TTC549 (cell line): ENCODE measurements around the gene GPRC5C.
"Not testable (repeated sequence)": the region's sequence is repeated elsewhere in the genome, so short reads cannot be mapped to it uniquely, and the experiment has no call there.

Source experiments
- FAIRE-seq: peaks from 2 replicates; lab custom pipeline; 2012; peaks lifted over from hg19 to GRCh38; lab: Jason Lieb, UNC

The GPRC5C gene

GRCh38 chr17:74474043-74474792 lies 42.3 kb downstream of the GPRC5C start:
- FAIRE-seq, result no peak

- no peak for FAIRE-seq
Observed at GRCh38 chr17:74475189-74475588, 43.3 kb downstream of the GPRC5C start.

GRCh38 chr17:74477411-74477810 lies 45.5 kb downstream of the GPRC5C start:
- FAIRE-seq, result no peak

GRCh38 chr17:74478420-74479100 lies 46.7 kb downstream of the GPRC5C start:
- FAIRE-seq, result no peak

GRCh38 chr17:74480290-74480689 lies 48.4 kb downstream of the GPRC5C start:
- FAIRE-seq, result no peak

- FAIRE-seq, result no peak
Observed at GRCh38 chr17:74481621-74482020, 49.7 kb downstream of the GPRC5C start.

- FAIRE-seq, result no peak
Observed at GRCh38 chr17:74484066-74484465, 52.2 kb downstream of the GPRC5C start.

- no peak for FAIRE-seq
Observed at GRCh38 chr17:74485022-74485743, 53.3 kb downstream of the GPRC5C start.

GRCh38 chr17:74485841-74486240 lies 54.0 kb downstream of the GPRC5C start:
- FAIRE-seq, result no peak

- FAIRE-seq, result not testable (repeated sequence)
Observed at GRCh38 chr17:74488276-74488675, 56.4 kb downstream of the GPRC5C start.

- no peak for FAIRE-seq
Observed at GRCh38 chr17:74490716-74491115, 58.8 kb downstream of the GPRC5C start.

GRCh38 chr17:74491626-74492025 lies 59.7 kb downstream of the GPRC5C start:
- no peak for FAIRE-seq

GRCh38 chr17:74493331-74493833 lies 61.5 kb downstream of the GPRC5C start:
- FAIRE-seq, result peak; percentile 7
